Endodermal cell (in vitro differentiated cells): Measurements from ENCODE around the gene PRRC2A. TPM values are rescaled to one million over a fixed set of nuclear protein-coding genes. Genes with fewer than 3 reads are reported as not detected.

Experiments used
- DNase-seq: peaks from one replicate; pipeline ENCODE4 v3.0.0-alpha.2; 2017
- H3K27ac ChIP-seq: 2 replicates; pipeline ENCODE4 v1.5.1; 2013; ENCODE audit warnings: mild to moderate bottlenecking, low read depth, low read length, moderate library complexity
- H3K27me3 ChIP-seq: 2 replicates; pipeline ENCODE4 v1.6.1; 2013; ENCODE audit warnings: mild to moderate bottlenecking, low read length, moderate library complexity; ENCODE audit not compliant: insufficient read depth, control insufficient read depth, poor library complexity, severe bottlenecking
- H3K36me3 ChIP-seq: 2 replicates; pipeline ENCODE4 v1.7.0; 2013; ENCODE audit warnings: mild to moderate bottlenecking, low read length, moderate library complexity; ENCODE audit not compliant: control insufficient read depth, insufficient read depth
- H3K4me1 ChIP-seq: one replicate; pipeline ENCODE4 v1.7.0; 2013; ENCODE audit warnings: low read length; ENCODE audit not compliant: control insufficient read depth, insufficient read depth
- H3K4me3 ChIP-seq: 2 replicates; pipeline ENCODE4 v1.5.1; 2013; ENCODE audit warnings: mild to moderate bottlenecking, low read length, moderate library complexity
- H3K9ac ChIP-seq: 2 replicates; pipeline ENCODE4 v1.6.1; 2013; ENCODE audit warnings: mild to moderate bottlenecking, low read length, moderate library complexity; ENCODE audit not compliant: poor library complexity, severe bottlenecking; ENCODE audit errors: extremely low read depth
- H3K9me3 ChIP-seq: 2 replicates; pipeline ENCODE4 v1.6.1; 2013; ENCODE audit warnings: mild to moderate bottlenecking, low read length, moderate library complexity; ENCODE audit not compliant: control insufficient read depth
- H3K27ac Mint-ChIP-seq: 2 replicates; pipeline ENCODE4 v1.8.0; 2020; ENCODE audit warnings: mixed read lengths
- H3K27me3 Mint-ChIP-seq: 2 replicates; pipeline ENCODE4 v1.8.0; 2021; ENCODE audit warnings: mild to moderate bottlenecking, mixed read lengths; ENCODE audit not compliant: insufficient read depth
- H3K36me3 Mint-ChIP-seq: 2 replicates; pipeline ENCODE4 v1.8.0; 2020; ENCODE audit warnings: low read depth, mixed read lengths
- H3K4me1 Mint-ChIP-seq: 2 replicates; pipeline ENCODE4 v1.8.0; 2020; ENCODE audit warnings: mixed read lengths
- H3K4me3 Mint-ChIP-seq: 2 replicates; pipeline ENCODE4 v1.8.0; 2020; ENCODE audit warnings: mild to moderate bottlenecking, moderate library complexity, mixed read lengths
- H3K9me3 Mint-ChIP-seq: 2 replicates; pipeline ENCODE4 v1.8.0; 2020; ENCODE audit warnings: mild to moderate bottlenecking, mixed read lengths
- CTCF ChIP-seq: fragments of 200-600 bp; sonication (generic); conservative IDR thresholded peaks from 2 replicates; pipeline ENCODE4 v1.5.0; 2021; ENCODE audit warnings: antibody characterized with exemption, mild to moderate bottlenecking
- WGBS, 2 experiments: methylation state at CpG; one replicate each; pipeline versions ENCODE4 v1.1.5 to v1.1.7; 2013; ENCODE audit warnings: missing lambda C conversion rate in 2 of 2, mixed read lengths in 1 of 2; ENCODE audit not compliant: insufficient coverage in 1 of 2, insufficient read length in 1 of 2; 5-methylcytosine and 5-hydroxymethylcytosine counted together
- total RNA-seq, 2 donors: library from RNA; stranded (reverse); fragmentation: NEBNext Ultra II Directional in 1 of 2; extraction: Animal tissue kit (Norgen Biotek cat#: 25700) in 1 of 2; gene quantifications; 2 replicates in 1 of 2; 3 replicates in 1 of 2; pipeline ENCODE4 v1.2.1, GENCODE V29; 2021

Gene PRRC2A
- total RNA-seq, 2 donors from 2014 or later: 329 to 330 TPM

GRCh38 chr6:31680226-31681134, 60.0 kb downstream of the PRRC2A start, which contains the start of gene LY6G5C:
TSS of gene LY6G5C (minus strand) at chr6:31681067. CDS start at chr6:31680373, 694 bp downstream.
- peak; percentile 89 for DNase-seq
- TF ChIP-seq CTCF: peak; percentile 81
- peaks cover 16% of the 10 kb centered on the region for H3K4me1 Mint-ChIP-seq
- Histone ChIP-seq H3K4me1 (no peaks in the 10 kb centered on the region), H3K36me3 (peaks cover 5% of the 10 kb centered on the region), H3K9me3 (no peaks in the 10 kb centered on the region), H3K27ac (no peak within 1 kb of the TSS), H3K9ac (peak within 1 kb of the TSS; percentile 44), H3K4me3 (peak within 1 kb of the TSS; percentile 80), H3K27me3 (peaks cover 7% of the 10 kb centered on the region)
- H3K36me3 Mint-ChIP-seq: peaks cover 7% of the 10 kb centered on the region
- H3K9me3 Mint-ChIP-seq: no peaks in the 10 kb centered on the region
- peaks cover 17% of the 10 kb centered on the region for H3K27me3 Mint-ChIP-seq
- WGBS, 2 experiments: 17 to 19% methylated on average over 16 to 17 of the region's 17 CpGs
- peak within 1 kb of the TSS; percentile 75 for H3K27ac Mint-ChIP-seq
- H3K4me3 Mint-ChIP-seq: peak within 1 kb of the TSS; percentile 67

GRCh38 chr6:31681135-31681671, 60.7 kb downstream of the PRRC2A start:
- peak; percentile 12 for TF ChIP-seq CTCF
- Histone ChIP-seq H3K9ac (peak overlapping the region; percentile 44), H3K4me3 (peak overlapping the region; percentile 80), H3K36me3 (peaks cover 11% of the 10 kb centered on the region), H3K27me3 (peaks cover 7% of the 10 kb centered on the region), H3K4me1 (no peaks in the 10 kb centered on the region), H3K9me3 (no peaks in the 10 kb centered on the region), H3K27ac (no peak overlapping the region)
- WGBS, 2 experiments: 6 to 9% methylated on average over 6 to 40 of the region's 40 CpGs
- no peaks in the 10 kb centered on the region for H3K9me3 Mint-ChIP-seq
- peak; percentile 80 for DNase-seq
- peaks cover 17% of the 10 kb centered on the region for H3K27me3 Mint-ChIP-seq
- H3K4me1 Mint-ChIP-seq: peaks cover 16% of the 10 kb centered on the region
- peak overlapping the region; percentile 67 for H3K4me3 Mint-ChIP-seq
- H3K27ac Mint-ChIP-seq: peak overlapping the region; percentile 75
- H3K36me3 Mint-ChIP-seq: peaks cover 14% of the 10 kb centered on the region

- Histone ChIP-seq H3K4me1 (peaks cover 7% of the 10 kb centered on the region), H3K36me3 (peaks cover 35% of the 10 kb centered on the region), H3K9me3 (no peaks in the 10 kb centered on the region), H3K27me3 (peaks cover 7% of the 10 kb centered on the region), H3K27ac (no peak overlapping the region), H3K9ac (no peak overlapping the region), H3K4me3 (peak overlapping the region; percentile 57)
- DNase-seq: no peak
- peaks cover 17% of the 10 kb centered on the region for H3K27me3 Mint-ChIP-seq
- H3K27ac Mint-ChIP-seq: peak overlapping the region; percentile 95
- peaks cover 22% of the 10 kb centered on the region for H3K4me1 Mint-ChIP-seq
- peaks cover 35% of the 10 kb centered on the region for H3K36me3 Mint-ChIP-seq
- no peaks in the 10 kb centered on the region for H3K9me3 Mint-ChIP-seq
- H3K4me3 Mint-ChIP-seq: peak overlapping the region; percentile 67
- no peak for TF ChIP-seq CTCF
- WGBS, 2 experiments: 82 to 85% methylated on average over 5 to 13 of the region's 13 CpGs
These were observed 63.1 kb downstream of the PRRC2A start for GRCh38 chr6:31683591-31683990.
